Natural killer cell (primary cell): ENCODE measurements around the gene TOR1A. TPM values are rescaled to one million over a fixed set of nuclear protein-coding genes. Genes with fewer than 3 reads are reported as not detected.

Source experiments
- ATAC-seq, 3 donors: fragments of 150-1000 bp in 2 of 3; fragments of 200-7000 bp in 1 of 3; cut with Tn5 transposase; 1 replicate in 1 of 3; 2 replicates in 2 of 3; pipeline ENCODE4 v1.10.0; 2021; ENCODE audit warnings: mild to moderate bottlenecking in 2 of 3, moderate library complexity in 2 of 3
- DNase-seq, 2 donors: peaks; one replicate each; pipeline versions ENCODE4 v3.0.0 to v3.0.0-alpha.2; 2013 to 2021; ENCODE audit warnings: mixed read lengths in 1 of 2
- H3K27ac ChIP-seq: one replicate; pipeline ENCODE4 v1.5.1; 2013; ENCODE audit warnings: mild to moderate bottlenecking, low read length
- H3K27me3 ChIP-seq: one replicate; pipeline ENCODE4 v1.6.1; 2013; ENCODE audit warnings: low read length; ENCODE audit not compliant: control insufficient read depth, insufficient read depth
- H3K36me3 ChIP-seq: one replicate; pipeline ENCODE4 v1.6.1; 2013; ENCODE audit warnings: low read length; ENCODE audit not compliant: control insufficient read depth, insufficient read depth
- H3K4me1 ChIP-seq: one replicate; pipeline ENCODE4 v1.6.1; 2013; ENCODE audit warnings: low read length; ENCODE audit not compliant: control insufficient read depth, insufficient read depth
- H3K4me3 ChIP-seq: one replicate; pipeline ENCODE4 v1.5.1; 2013; ENCODE audit warnings: low read length
- H3K9me3 ChIP-seq: one replicate; pipeline ENCODE4 v1.6.1; 2013; ENCODE audit warnings: low read length; ENCODE audit not compliant: control insufficient read depth, insufficient read depth
- H3K27ac Mint-ChIP-seq, 2 donors: one replicate each; pipeline ENCODE4 v1.8.0; 2022; ENCODE audit warnings: mild to moderate bottlenecking in 2 of 2, mixed read lengths in 2 of 2, moderate library complexity in 1 of 2
- H3K27me3 Mint-ChIP-seq, 2 donors: one replicate each; pipeline ENCODE4 v1.8.0; 2022; ENCODE audit warnings: low read depth in 2 of 2, mixed read lengths in 2 of 2
- H3K36me3 Mint-ChIP-seq: one replicate; pipeline ENCODE4 v1.8.0; 2022; ENCODE audit warnings: mixed read lengths
- H3K4me1 Mint-ChIP-seq, 2 donors: one replicate each; pipeline ENCODE4 v1.8.0; 2022; ENCODE audit warnings: mixed read lengths in 2 of 2
- H3K4me3 Mint-ChIP-seq: one replicate; pipeline ENCODE4 v1.8.0; 2022; ENCODE audit warnings: mild to moderate bottlenecking, moderate library complexity, mixed read lengths
- H3K9me3 Mint-ChIP-seq, 2 donors: one replicate each; pipeline ENCODE4 v1.8.0; 2022; ENCODE audit warnings: mixed read lengths in 2 of 2
- CTCF ChIP-seq: fragments of 200-600 bp; IDR thresholded peaks from one replicate; pipeline ENCODE4 v1.8.0; 2022; ENCODE audit warnings: antibody characterized with exemption
- WGBS: methylation state at CpG from one replicate; pipeline ENCODE4 v1.1.7; 2013; ENCODE audit warnings: missing lambda C conversion rate; ENCODE audit not compliant: insufficient coverage; 5-methylcytosine and 5-hydroxymethylcytosine counted together
- intact Hi-C: fragments of 100-400 bp; cut with micrococcal nuclease; formaldehyde crosslinking; loops from one replicate; pipeline ENCODE4 v1.14.2; 2022
- total RNA-seq, 4 donors: library from RNA; stranded (reverse); fragments of 120-200 nt in 1 of 4; gene quantifications; one replicate each; pipeline versions ENCODE4 v1.2.3 to v1.2.4, GENCODE V29; 2013 to 2022

TOR1A gene
- total RNA-seq, 3 donors from 2014 or later (not counting 1 experiment from before 2014, with no cell fraction given) = 26.1 to 36.4 (median 34.8) TPM

DNA sequence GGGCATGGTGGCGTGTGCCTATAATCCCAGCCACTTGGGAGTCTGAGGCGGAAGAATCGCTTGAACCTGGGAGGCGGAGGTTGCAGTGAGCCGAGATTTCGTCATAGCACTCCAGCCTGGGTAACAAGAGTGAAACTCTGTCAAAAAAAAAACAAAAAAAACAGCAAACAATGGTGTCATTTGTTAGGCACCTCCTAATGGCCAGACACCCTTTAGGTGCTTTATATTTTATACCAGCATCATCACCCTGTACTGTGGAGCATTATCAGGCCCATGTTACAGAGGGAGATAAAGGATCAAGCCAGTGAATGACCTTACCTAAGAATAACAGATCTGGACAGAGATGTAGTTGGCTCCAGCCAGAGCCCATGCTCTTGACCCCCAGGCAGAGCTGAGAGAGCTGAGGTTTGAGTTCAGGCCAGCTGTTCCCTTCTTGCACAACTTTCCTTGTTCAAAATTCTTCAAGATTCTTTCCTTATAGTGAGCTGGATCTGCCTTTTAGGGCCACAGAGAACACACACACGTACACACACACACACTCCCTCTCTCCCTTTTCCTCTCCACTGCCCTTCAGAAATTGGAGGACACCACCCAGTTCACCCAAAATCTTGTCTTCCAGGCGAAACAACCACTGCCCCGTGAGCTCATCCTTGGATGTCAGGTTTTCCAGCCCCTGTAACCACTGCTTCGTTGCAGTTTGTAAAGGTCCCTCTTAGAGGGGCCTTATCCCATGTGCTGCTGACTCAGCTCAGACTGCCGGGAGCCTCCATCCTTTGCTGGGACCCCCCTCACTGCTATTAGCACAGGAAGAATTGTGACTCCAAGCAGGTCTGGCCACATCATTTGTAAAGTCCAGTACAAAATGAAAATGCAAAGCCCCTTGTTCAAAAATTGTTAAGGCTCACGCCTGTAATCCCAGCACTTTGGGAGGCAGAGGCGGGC lies 60.7 kb downstream of the TOR1A start:
- peaks cover 0 to 1% of the 10 kb centered on the region in 2 donors for H3K4me1 Mint-ChIP-seq
- Histone ChIP-seq H3K27me3 (no peaks in the 10 kb centered on the region), H3K4me1 (no peaks in the 10 kb centered on the region), H3K4me3 (no peak overlapping the region), H3K9me3 (no peaks in the 10 kb centered on the region), H3K27ac (no peak overlapping the region), H3K36me3 (no peaks in the 10 kb centered on the region)
- DNase-seq (no peak), ATAC-seq (no peak)
- 89% methylated on average over 13 of the region's 13 CpGs for WGBS
- peaks cover 0 to 7% of the 10 kb centered on the region in 2 donors for H3K27me3 Mint-ChIP-seq
- no peaks in the 10 kb centered on the region for H3K36me3 Mint-ChIP-seq
- H3K9me3 Mint-ChIP-seq = no peaks in the 10 kb centered on the region
- no peak overlapping the region for H3K27ac Mint-ChIP-seq
- TF ChIP-seq CTCF = no peak
- no peak overlapping the region for H3K4me3 Mint-ChIP-seq
- intact Hi-C loops = no loop called here

Other genes with a start within 250 kb of the TOR1A start
- gene C9orf50, start 203.0 kb downstream of the TOR1A start, total RNA-seq = not detected
- gene NTMT1, start 198.0 kb downstream of the TOR1A start, total RNA-seq = 10 to 100 TPM; 17.1 to 23.5 (median 17.1) TPM
- 10 to 100 TPM; 21.9 to 35.4 (median 32.4) TPM for gene ASB6, start 182.0 kb downstream of the TOR1A start, total RNA-seq
- gene PRRX2, start 158.5 kb downstream of the TOR1A start, total RNA-seq = not detected
- under 1 TPM; 0.28 to 0.47 (median 0.39) TPM for gene PTGES, start 71.1 kb downstream of the TOR1A start, total RNA-seq
- 10 to 100 TPM; 20.2 to 30.5 (median 23.9) TPM for gene TOR1B, start 21.0 kb downstream of the TOR1A start, total RNA-seq
- gene C9orf78, start 11.1 kb upstream of the TOR1A start, total RNA-seq = 10 to 100 TPM; 93.7 to 97.9 (median 97.6) TPM
- gene USP20, start 11.3 kb upstream of the TOR1A start, total RNA-seq = 10 to 100 TPM; 66.8 to 86.1 (median 80.3) TPM
- gene FNBP1, start 219.1 kb upstream of the TOR1A start, total RNA-seq = 100 to 1,000 TPM; 177 to 209 (median 203) TPM
- 10 to 100 TPM; 32.9 to 49.5 (median 41.8) TPM for gene GPR107, start 229.8 kb upstream of the TOR1A start, total RNA-seq